A673 (cell line): Measurements from ENCODE around the gene BATF. TPM values are rescaled to one million over a fixed set of nuclear protein-coding genes. Genes with fewer than 3 reads are reported as not detected.

Source experiments
- BruUV-seq: library from RNA; stranded (reverse); fragments of 400-500 nt; replicated peaks from 2 replicates; lab custom pipeline; 2021; lab: Mats Ljungman, UMichigan
- CTCF ChIA-PET: fragments of 300-600 bp; sonication (Branson Sonifier 250); formaldehyde crosslinking; loops from one replicate; lab custom pipeline; 2022; ENCODE audit warnings: antibody characterized with exemption; lab: Charles Lee
- POLR2A ChIA-PET: fragments of 300-600 bp; sonication (Branson Sonifier 250); formaldehyde crosslinking; loops from one replicate; lab custom pipeline; 2022; ENCODE audit warnings: antibody characterized with exemption; ENCODE audit not compliant: low non-redundant PET; lab: Charles Lee
- DNase-seq: peaks from one replicate; pipeline ENCODE4 v3.0.0-alpha.2; 2015; ENCODE audit warnings: low spot score
- H3K27ac ChIP-seq: fragments of 200-600 bp; sonication (generic); 2 replicates; pipeline ENCODE4 v1.5.1; 2016; ENCODE audit warnings: mixed run types, low read depth, mild to moderate bottlenecking, mixed read lengths, antibody characterized with exemption, low read length; ENCODE audit not compliant: poor library complexity, severe bottlenecking
- H3K27me3 ChIP-seq: fragments of 200-600 bp; sonication (generic); replicated peaks from 2 replicates; pipeline ENCODE4 v1.6.1; 2017; ENCODE audit warnings: mixed run types, low read depth, mild to moderate bottlenecking, mixed read lengths, antibody characterized with exemption, low read length; ENCODE audit not compliant: insufficient read depth, poor library complexity
- H3K36me3 ChIP-seq: fragments of 200-600 bp; sonication (generic); 2 replicates; pipeline ENCODE4 v1.6.1; 2016; ENCODE audit warnings: mixed run types, mild to moderate bottlenecking, mixed read lengths, antibody characterized with exemption, low read length; ENCODE audit not compliant: insufficient read depth, poor library complexity, severe bottlenecking
- H3K4me1 ChIP-seq: fragments of 200-600 bp; sonication (generic); 2 replicates; pipeline ENCODE4 v1.6.1; 2017; ENCODE audit warnings: mixed run types, mild to moderate bottlenecking, mixed read lengths, antibody characterized with exemption, low read length; ENCODE audit not compliant: insufficient read depth, poor library complexity, severe bottlenecking
- H3K4me3 ChIP-seq: fragments of 200-600 bp; sonication (generic); 2 replicates; pipeline ENCODE4 v1.5.1; 2016; ENCODE audit warnings: low read depth, mixed run types, mild to moderate bottlenecking, mixed read lengths, low read length; ENCODE audit not compliant: poor library complexity, severe bottlenecking
- H3K9me3 ChIP-seq: fragments of 200-600 bp; sonication (generic); 2 replicates; pipeline ENCODE4 v1.6.1; 2016; ENCODE audit warnings: mixed run types, low read depth, mild to moderate bottlenecking, mixed read lengths, antibody characterized with exemption, low read length; ENCODE audit not compliant: poor library complexity, severe bottlenecking
- CTCF ChIP-seq: fragments of 300-800, 200-600 bp; sonication (generic); conservative IDR thresholded peaks from 2 replicates; pipeline ENCODE4 v1.5.1; 2017; ENCODE audit warnings: low read depth, mild to moderate bottlenecking, antibody characterized with exemption, low read length, moderate library complexity, mixed read lengths
- EZH2 ChIP-seq: fragments of 200-600 bp; sonication (generic); IDR thresholded peaks from 2 replicates; pipeline ENCODE4 v1.6.1; 2017; ENCODE audit warnings: borderline replicate concordance, low read depth, mild to moderate bottlenecking, mixed read lengths, antibody characterized with exemption, low read length; ENCODE audit not compliant: poor library complexity, severe bottlenecking
- intact Hi-C: fragments of 100-400 bp; cut with micrococcal nuclease; formaldehyde crosslinking; loops from one replicate; pipeline ENCODE4 v1.10.0; 2022; ENCODE audit not compliant: unreplicated experiment
- total RNA-seq: library from RNA; stranded (reverse); gene quantifications from 2 replicates; pipeline ENCODE4 v1.2.3, GENCODE V29; 2021

Gene BATF
- total RNA-seq, 1 experiment from 2014 or later = not detected

GRCh38 chr14:75542588-75543091 lies 20.4 kb downstream of the BATF start:
- CTCF ChIA-PET = no interaction called here
- H3K27ac ChIP-seq = no peak overlapping the region
- POLR2A ChIA-PET = no interaction called here
- no peaks in the 10 kb centered on the region for H3K4me1 ChIP-seq
- BruUV-seq = no TSS peak
- H3K36me3 ChIP-seq = no peaks in the 10 kb centered on the region
- H3K27me3 ChIP-seq = no peaks in the 10 kb centered on the region
- DNase-seq = no peak
- no peak for TF ChIP-seq EZH2
- no peak for TF ChIP-seq CTCF
- H3K4me3 ChIP-seq = no peak overlapping the region
- intact Hi-C loops = no loop called here
- no peaks in the 10 kb centered on the region for H3K9me3 ChIP-seq

- no peaks in the 10 kb centered on the region for H3K27me3 ChIP-seq
- intact Hi-C loops = no loop called here
- no TSS peak for BruUV-seq
- DNase-seq = no peak
- H3K4me1 ChIP-seq = no peaks in the 10 kb centered on the region
- no peaks in the 10 kb centered on the region for H3K36me3 ChIP-seq
- CTCF ChIA-PET = no interaction called here
- no peaks in the 10 kb centered on the region for H3K9me3 ChIP-seq
- POLR2A ChIA-PET = no interaction called here
- no peak for TF ChIP-seq EZH2
- H3K4me3 ChIP-seq = no peak overlapping the region
- H3K27ac ChIP-seq = no peak overlapping the region
These were observed 21.0 kb downstream of the BATF start for GRCh38 chr14:75543253-75543652.

- no peaks in the 10 kb centered on the region for H3K9me3 ChIP-seq
- no peak for DNase-seq
- intact Hi-C loops = no loop called here
- no peaks in the 10 kb centered on the region for H3K36me3 ChIP-seq
- no peak overlapping the region for H3K4me3 ChIP-seq
- ChIA-PET POLR2A (no interaction called here), CTCF (no interaction called here)
- TF ChIP-seq CTCF (no peak), EZH2 (no peak)
- H3K27ac ChIP-seq = no peak overlapping the region
- BruUV-seq = no TSS peak
- no peaks in the 10 kb centered on the region for H3K27me3 ChIP-seq
- no peaks in the 10 kb centered on the region for H3K4me1 ChIP-seq
These were observed 21.5 kb downstream of the BATF start for GRCh38 chr14:75543786-75544185.

GRCh38 chr14:75545907-75546306 lies 23.6 kb downstream of the BATF start:
- Histone ChIP-seq H3K27ac (no peak overlapping the region), H3K36me3 (no peaks in the 10 kb centered on the region), H3K4me1 (no peaks in the 10 kb centered on the region), H3K27me3 (peaks cover 6% of the 10 kb centered on the region), H3K9me3 (no peaks in the 10 kb centered on the region), H3K4me3 (no peak overlapping the region)
- no TSS peak for BruUV-seq
- intact Hi-C loops = no loop called here
- POLR2A ChIA-PET = no interaction called here
- no peak for DNase-seq
- CTCF ChIA-PET = no interaction called here
- no peak for TF ChIP-seq CTCF
- no peak for TF ChIP-seq EZH2
